Endothelial cell of umbilical vein (primary cell): ENCODE results near the gene NRXN3. TPM values are rescaled to one million over a fixed set of nuclear protein-coding genes. Genes with fewer than 3 reads are reported as not detected.

Source experiments
- BruUV-seq: library from RNA; stranded (reverse); fragments of 400-500 nt; replicated peaks from 2 replicates; lab custom pipeline; 2021; lab: Mats Ljungman, UMichigan
- CTCF ChIA-PET: fragments of 300-600, 350-600 bp; sonication (Branson Sonifier 250); formaldehyde crosslinking; loops from one replicate; lab custom pipeline; 2021; ENCODE audit warnings: antibody characterized with exemption, inconsistent platforms; lab: Charles Lee
- POLR2A ChIA-PET: fragments of 300-600, 350-600 bp; sonication (Branson Sonifier 250); formaldehyde crosslinking; loops from one replicate; lab custom pipeline; 2021; ENCODE audit warnings: antibody characterized with exemption, inconsistent platforms; lab: Charles Lee
- DNase-seq: peaks from one replicate; pipeline ENCODE4 v3.0.0-alpha.2; 2011; ENCODE audit warnings: low read depth, low spot score
- FAIRE-seq: peaks from 2 replicates; lab custom pipeline; 2011; peaks lifted over from hg19 to GRCh38; lab: Jason Lieb, UNC
- H2AFZ ChIP-seq: 2 replicates; pipeline ENCODE4 v1.6.0; 2012; ENCODE audit warnings: low read depth, low read length, control low read depth, inconsistent platforms
- H3K27ac ChIP-seq: 2 replicates; pipeline ENCODE4 v1.5.1; 2011; ENCODE audit warnings: low read depth, mild to moderate bottlenecking, control low read depth, low read length, moderate library complexity; ENCODE audit not compliant: insufficient read depth
- H3K27me3 ChIP-seq, 2 experiments: 2 replicates each; pipeline versions ENCODE4 v1.6.0 to v1.6.1; 2011; ENCODE audit warnings: low read length in 2 of 2, mixed read lengths in 1 of 2; ENCODE audit not compliant: control insufficient read depth in 2 of 2, insufficient read depth in 2 of 2
- H3K36me3 ChIP-seq, 2 experiments: 2 replicates in 1 of 2; 3 replicates in 1 of 2; pipeline ENCODE4 v1.5.1; 2011; ENCODE audit warnings: low read length in 2 of 2, mild to moderate bottlenecking in 1 of 2, moderate library complexity in 1 of 2; ENCODE audit not compliant: control insufficient read depth in 2 of 2, insufficient read depth in 2 of 2; ENCODE audit errors: extremely low read depth in 1 of 2
- H3K4me1 ChIP-seq: 3 replicates; pipeline ENCODE4 v1.5.1; 2011; ENCODE audit warnings: mild to moderate bottlenecking, low read length; ENCODE audit not compliant: control insufficient read depth, insufficient read depth; ENCODE audit errors: extremely low read depth
- H3K4me2 ChIP-seq: 2 replicates; pipeline ENCODE4 v1.6.1; 2011; ENCODE audit warnings: low read length, control low read depth, mixed read lengths; ENCODE audit not compliant: insufficient read depth
- H3K4me3 ChIP-seq, 3 experiments: fragments of 200-600 bp in 1 of 3; sonication (generic), shearing (Covaris generic) in 1 of 3; replicated peaks in 1 of 3; 2 replicates each; pipeline ENCODE4 v1.5.1; 2011 to 2016; ENCODE audit warnings: control low read depth in 3 of 3, low read length in 3 of 3, mild to moderate bottlenecking in 2 of 3, inconsistent platforms in 1 of 3, low read depth in 1 of 3, moderate library complexity in 1 of 3; ENCODE audit not compliant: insufficient read depth in 1 of 3
- H3K79me2 ChIP-seq: 2 replicates; pipeline ENCODE4 v1.6.0; 2012; ENCODE audit warnings: low read length, inconsistent platforms; ENCODE audit not compliant: control insufficient read depth, insufficient read depth
- H3K9ac ChIP-seq: replicated peaks from 2 replicates; pipeline ENCODE3; 2011; ENCODE audit warnings: low read length, control low read depth; ENCODE audit not compliant: insufficient read depth; ENCODE audit errors: extremely low read depth
- H3K9me1 ChIP-seq: replicated peaks from 3 replicates; pipeline ENCODE4 v1.6.0; 2011; ENCODE audit warnings: mild to moderate bottlenecking, low read length; ENCODE audit not compliant: control insufficient read depth, insufficient read depth; ENCODE audit errors: extremely low read depth
- H3K9me3 ChIP-seq: replicated peaks from 2 replicates; pipeline ENCODE4 v1.5.1; 2012; ENCODE audit warnings: low read length, inconsistent platforms; ENCODE audit not compliant: control insufficient read depth, insufficient read depth
- H4K20me1 ChIP-seq: replicated peaks from 2 replicates; pipeline ENCODE3; 2011; ENCODE audit warnings: mild to moderate bottlenecking, low read length; ENCODE audit not compliant: control insufficient read depth, insufficient read depth; ENCODE audit errors: extremely low read depth
- FOS ChIP-seq: IDR thresholded peaks from 2 replicates; pipeline ENCODE4 v1.6.1; 2011; ENCODE audit warnings: mild to moderate bottlenecking, low read length, moderate library complexity, borderline replicate concordance; ENCODE audit not compliant: insufficient read depth
- GATA2 ChIP-seq: IDR thresholded peaks from 2 replicates; pipeline ENCODE4 v1.7.0; 2011; ENCODE audit warnings: low read depth, mild to moderate bottlenecking, moderate library complexity, mixed read lengths, low read length; ENCODE audit not compliant: insufficient read length, insufficient read depth
- JUN ChIP-seq: IDR thresholded peaks from 2 replicates; pipeline ENCODE4 v1.6.1; 2011; ENCODE audit warnings: borderline replicate concordance, low read depth; ENCODE audit not compliant: insufficient read length, insufficient read depth
- dilution Hi-C: fragments of 300-500 bp; cut with MboI; formaldehyde crosslinking; loops from one replicate; pipeline ENCODE4 v1.15.0; 2019; ENCODE audit warnings: low sequenced_read_pairs; ENCODE audit not compliant: extremely low pct_ligation_motif_present
- intact Hi-C: fragments of 100-400 bp; cut with micrococcal nuclease; formaldehyde crosslinking; loops from one replicate; pipeline ENCODE4 v1.10.0; 2022
- polyA plus RNA-seq, 4 experiments: library from polyadenylated mRNA; depleted of rRNA in 3 of 4; stranded (reverse) in 3 of 4; unstranded in 1 of 4; fragments of >200 nt; gene quantifications; 2 replicates each; pipeline versions ENCODE4 v1.2.1 to v1.2.3, GENCODE V29; 2011 to 2012; ENCODE audit warnings: missing spikeins in 1 of 4
- total RNA-seq: library from RNA; stranded (reverse); gene quantifications from 2 replicates; pipeline ENCODE4 v1.2.3, GENCODE V29; 2021
- TF ChIP-seq, protein P1 (sequence below): IDR thresholded peaks from 2 replicates; pipeline ENCODE4 v1.6.1; 2011; ENCODE audit not compliant: insufficient read depth, insufficient read length

The NRXN3 gene
- total and polyA plus RNA-seq, 2 donors (not counting 3 experiments of a cell fraction or from before 2014, with no cell fraction given) = 0.72 to 4.2 TPM

- no peak overlapping the region for H3K4me3 ChIP-seq
- H3K9me3 ChIP-seq = peaks cover 4% of the 10 kb centered on the region
- no peak for TF ChIP-seq FOS
- TF ChIP-seq, protein P1, sequence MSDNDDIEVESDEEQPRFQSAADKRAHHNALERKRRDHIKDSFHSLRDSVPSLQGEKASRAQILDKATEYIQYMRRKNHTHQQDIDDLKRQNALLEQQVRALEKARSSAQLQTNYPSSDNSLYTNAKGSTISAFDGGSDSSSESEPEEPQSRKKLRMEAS = no peak
- no peak overlapping the region for H2AFZ ChIP-seq
- BruUV-seq = no TSS peak
- H3K9me1 ChIP-seq = no peaks in the 10 kb centered on the region
- H3K4me2 ChIP-seq = no peak overlapping the region
- H4K20me1 ChIP-seq = no peaks in the 10 kb centered on the region
- intact Hi-C loops (no loop called here), dilution Hi-C loops (no loop called here)
- H3K27me3 ChIP-seq = no peaks in the 10 kb centered on the region
- H3K79me2 ChIP-seq = no peaks in the 10 kb centered on the region
- no peak overlapping the region for H3K27ac ChIP-seq
- DNase-seq (no peak), FAIRE-seq (no peak)
- ChIA-PET CTCF (no interaction called here), POLR2A (no interaction called here)
- no peaks in the 10 kb centered on the region for H3K4me1 ChIP-seq
- no peaks in the 10 kb centered on the region for H3K36me3 ChIP-seq
- H3K9ac ChIP-seq = no peak overlapping the region
These were observed 1744.4 kb downstream of the NRXN3 start for GRCh38 chr14:79914595-79914994.

- Histone ChIP-seq H3K4me3 (no peak overlapping the region), H3K27ac (no peak overlapping the region), H3K27me3 (no peaks in the 10 kb centered on the region), H3K79me2 (no peaks in the 10 kb centered on the region), H4K20me1 (no peaks in the 10 kb centered on the region), H3K36me3 (no peaks in the 10 kb centered on the region), H2AFZ (no peak overlapping the region), H3K9me3 (peaks cover 4% of the 10 kb centered on the region), H3K9me1 (no peaks in the 10 kb centered on the region), H3K4me1 (no peaks in the 10 kb centered on the region), H3K4me2 (no peak overlapping the region), H3K9ac (no peak overlapping the region)
- POLR2A ChIA-PET = no interaction called here
- no peak for DNase-seq
- dilution Hi-C loops (no loop called here), intact Hi-C loops (no loop called here)
- CTCF ChIA-PET = no interaction called here
- no peak for FAIRE-seq
- TF ChIP-seq FOS (no peak), GATA2 (no peak), JUN (no peak)
- BruUV-seq = no TSS peak
These were observed 1745.2 kb downstream of the NRXN3 start for GRCh38 chr14:79915406-79915805.
